HEK293 (cell line): ENCODE results near the gene SIGLEC10.

Source experiments
- TRIM28 ChIP-seq: IDR thresholded peaks from 2 replicates; pipeline ENCODE4 v1.6.1; 2011; ENCODE audit warnings: low read length, control low read depth, borderline replicate concordance
- ZNF549 ChIP-seq: fragments of 450-650 bp; IDR thresholded peaks from 2 replicates; pipeline ENCODE4 v1.5.1; 2018; ENCODE audit warnings: missing biosample characterization, missing genetic modification characterization, mild to moderate bottlenecking, inconsistent platforms, moderate library complexity
- ZNF610 ChIP-seq: fragments of 450-650 bp; formaldehyde crosslinking; IDR thresholded peaks from 2 replicates; pipeline ENCODE4 v1.5.1; 2016; ENCODE audit warnings: missing biosample characterization, missing genetic modification characterization, borderline replicate concordance
- TF ChIP-seq, protein P1 (sequence below): fragments of 450-650 bp; formaldehyde crosslinking; IDR thresholded peaks from 2 replicates; pipeline ENCODE4 v1.5.1; 2016; ENCODE audit warnings: missing biosample characterization, missing genetic modification characterization
- TF ChIP-seq, protein P2 (sequence below): fragments of 450-650 bp; IDR thresholded peaks from 2 replicates; pipeline ENCODE4 v1.5.1; 2018; ENCODE audit warnings: missing biosample characterization, missing genetic modification characterization

DNA sequence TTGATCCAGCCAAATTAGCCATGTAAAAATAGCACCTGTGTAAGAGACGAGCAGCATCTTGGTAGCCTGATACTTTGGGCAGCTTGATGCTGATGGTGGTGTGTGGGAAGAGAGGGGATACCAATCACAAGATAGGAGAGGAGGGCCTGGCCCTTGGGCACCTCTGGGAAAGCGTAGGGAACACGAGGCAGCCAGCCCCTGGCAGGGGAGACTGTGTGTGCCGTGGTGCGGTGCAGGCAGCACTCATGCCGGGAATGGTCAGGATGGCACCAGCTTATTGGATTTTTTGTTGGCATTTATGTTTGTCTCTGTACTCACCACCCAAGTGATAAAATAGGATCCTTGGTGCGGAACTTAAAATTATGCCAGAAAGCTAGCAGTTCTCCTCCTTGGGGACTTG, 30.6 kb upstream of the SIGLEC10 start:
- TF ChIP-seq ZNF610 (tag by site-specific recombination) (no peak), TRIM28 (no peak), ZNF549 (no peak)
- TF ChIP-seq, protein P1, sequence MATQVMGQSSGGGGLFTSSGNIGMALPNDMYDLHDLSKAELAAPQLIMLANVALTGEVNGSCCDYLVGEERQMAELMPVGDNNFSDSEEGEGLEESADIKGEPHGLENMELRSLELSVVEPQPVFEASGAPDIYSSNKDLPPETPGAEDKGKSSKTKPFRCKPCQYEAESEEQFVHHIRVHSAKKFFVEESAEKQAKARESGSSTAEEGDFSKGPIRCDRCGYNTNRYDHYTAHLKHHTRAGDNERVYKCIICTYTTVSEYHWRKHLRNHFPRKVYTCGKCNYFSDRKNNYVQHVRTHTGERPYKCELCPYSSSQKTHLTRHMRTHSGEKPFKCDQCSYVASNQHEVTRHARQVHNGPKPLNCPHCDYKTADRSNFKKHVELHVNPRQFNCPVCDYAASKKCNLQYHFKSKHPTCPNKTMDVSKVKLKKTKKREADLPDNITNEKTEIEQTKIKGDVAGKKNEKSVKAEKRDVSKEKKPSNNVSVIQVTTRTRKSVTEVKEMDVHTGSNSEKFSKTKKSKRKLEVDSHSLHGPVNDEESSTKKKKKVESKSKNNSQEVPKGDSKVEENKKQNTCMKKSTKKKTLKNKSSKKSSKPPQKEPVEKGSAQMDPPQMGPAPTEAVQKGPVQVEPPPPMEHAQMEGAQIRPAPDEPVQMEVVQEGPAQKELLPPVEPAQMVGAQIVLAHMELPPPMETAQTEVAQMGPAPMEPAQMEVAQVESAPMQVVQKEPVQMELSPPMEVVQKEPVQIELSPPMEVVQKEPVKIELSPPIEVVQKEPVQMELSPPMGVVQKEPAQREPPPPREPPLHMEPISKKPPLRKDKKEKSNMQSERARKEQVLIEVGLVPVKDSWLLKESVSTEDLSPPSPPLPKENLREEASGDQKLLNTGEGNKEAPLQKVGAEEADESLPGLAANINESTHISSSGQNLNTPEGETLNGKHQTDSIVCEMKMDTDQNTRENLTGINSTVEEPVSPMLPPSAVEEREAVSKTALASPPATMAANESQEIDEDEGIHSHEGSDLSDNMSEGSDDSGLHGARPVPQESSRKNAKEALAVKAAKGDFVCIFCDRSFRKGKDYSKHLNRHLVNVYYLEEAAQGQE (tag by site-specific recombination) = no peak
- TF ChIP-seq, protein P2, sequence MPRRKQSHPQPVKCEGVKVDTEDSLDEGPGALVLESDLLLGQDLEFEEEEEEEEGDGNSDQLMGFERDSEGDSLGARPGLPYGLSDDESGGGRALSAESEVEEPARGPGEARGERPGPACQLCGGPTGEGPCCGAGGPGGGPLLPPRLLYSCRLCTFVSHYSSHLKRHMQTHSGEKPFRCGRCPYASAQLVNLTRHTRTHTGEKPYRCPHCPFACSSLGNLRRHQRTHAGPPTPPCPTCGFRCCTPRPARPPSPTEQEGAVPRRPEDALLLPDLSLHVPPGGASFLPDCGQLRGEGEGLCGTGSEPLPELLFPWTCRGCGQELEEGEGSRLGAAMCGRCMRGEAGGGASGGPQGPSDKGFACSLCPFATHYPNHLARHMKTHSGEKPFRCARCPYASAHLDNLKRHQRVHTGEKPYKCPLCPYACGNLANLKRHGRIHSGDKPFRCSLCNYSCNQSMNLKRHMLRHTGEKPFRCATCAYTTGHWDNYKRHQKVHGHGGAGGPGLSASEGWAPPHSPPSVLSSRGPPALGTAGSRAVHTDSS (tag by site-specific recombination) = no peak
